ENCODE data around the gene DLG2.

The DLG2 gene

GRCh38 chr11:84255483-84255882 is 1371.7 kb downstream of the DLG2 start:
- Histone ChIP-seq H3K27me3 (ENCODE audit: insufficient read depth, low read length) (no peaks in the 10 kb centered on the region), H3K4me1 (ENCODE audit: insufficient read depth, low read length, severe bottlenecking) (no peaks in the 10 kb centered on the region), H3K9me3 (ENCODE audit: low read length) (no peaks in the 10 kb centered on the region), H3K9me2 (ENCODE audit: low read depth, low read length) (no peaks in the 10 kb centered on the region), H3K36me3 (ENCODE audit: insufficient read depth, low read length) (no peaks in the 10 kb centered on the region), H3K4me2 (ENCODE audit: low read length) (no peak overlapping the region), H3K79me2 (ENCODE audit: insufficient read depth, low read length) (no peaks in the 10 kb centered on the region), H2AFZ (ENCODE audit: low read length) (no peak overlapping the region), H3K4me3 (ENCODE audit: low read depth, low read length, poor library complexity, severe bottlenecking) (no peak overlapping the region), H3F3A (ENCODE audit: insufficient read depth, low read length) (no peaks in the 10 kb centered on the region), H4K20me1 (ENCODE audit: insufficient read depth, low read length) (no peaks in the 10 kb centered on the region), H3K27ac (ENCODE audit: low read depth, low read length, poor library complexity, severe bottlenecking) (no peak overlapping the region), H3K9ac (ENCODE audit: low read length) (no peak overlapping the region)
- no peak for TF ChIP-seq EZH2 (IDR thresholded peaks at IDR 0.05; ENCODE audit: borderline replicate concordance, low read length)

- Histone ChIP-seq H3K79me2 (ENCODE audit: insufficient read depth, low read length) (no peaks in the 10 kb centered on the region), H3K36me3 (ENCODE audit: insufficient read depth, low read length) (no peaks in the 10 kb centered on the region), H3K4me2 (ENCODE audit: low read length) (no peak overlapping the region), H3K9me2 (ENCODE audit: low read depth, low read length) (no peaks in the 10 kb centered on the region), H3K9ac (ENCODE audit: low read length) (no peak overlapping the region), H4K20me1 (ENCODE audit: insufficient read depth, low read length) (no peaks in the 10 kb centered on the region), H3K4me1 (ENCODE audit: insufficient read depth, low read length, severe bottlenecking) (no peaks in the 10 kb centered on the region), H3K4me3 (ENCODE audit: low read depth, low read length, poor library complexity, severe bottlenecking) (no peak overlapping the region), H2AFZ (ENCODE audit: low read length) (no peak overlapping the region), H3F3A (ENCODE audit: insufficient read depth, low read length) (no peaks in the 10 kb centered on the region), H3K27me3 (ENCODE audit: insufficient read depth, low read length) (no peaks in the 10 kb centered on the region), H3K27ac (ENCODE audit: low read depth, low read length, poor library complexity, severe bottlenecking) (no peak overlapping the region), H3K9me3 (ENCODE audit: low read length) (no peaks in the 10 kb centered on the region)
- TF ChIP-seq CTCF (IDR thresholded peaks at IDR 0.05; ENCODE audit: low read length) (no peak), EZH2 (IDR thresholded peaks at IDR 0.05; ENCODE audit: borderline replicate concordance, low read length) (no peak)
These were observed 1376.1 kb downstream of the DLG2 start for GRCh38 chr11:84250834-84251613.

- Histone ChIP-seq H3K79me2 (ENCODE audit: insufficient read depth, low read length) (no peaks in the 10 kb centered on the region), H3K36me3 (ENCODE audit: insufficient read depth, low read length) (no peaks in the 10 kb centered on the region), H3K4me2 (ENCODE audit: low read length) (no peak overlapping the region)
These were observed 1377.6 kb downstream of the DLG2 start for GRCh38 chr11:84249344-84250135.

More at GRCh38 chr11:84249344-84250135, 1377.6 kb downstream of the DLG2 start:
- Histone ChIP-seq H2AFZ (ENCODE audit: low read length) (no peak overlapping the region), H3K4me3 (ENCODE audit: low read depth, low read length, poor library complexity, severe bottlenecking) (no peak overlapping the region), H3K27me3 (ENCODE audit: insufficient read depth, low read length) (no peaks in the 10 kb centered on the region), H3K27ac (ENCODE audit: low read depth, low read length, poor library complexity, severe bottlenecking) (no peak overlapping the region), H3F3A (ENCODE audit: insufficient read depth, low read length) (no peaks in the 10 kb centered on the region), H3K4me1 (ENCODE audit: insufficient read depth, low read length, severe bottlenecking) (no peaks in the 10 kb centered on the region), H3K9me2 (ENCODE audit: low read depth, low read length) (no peaks in the 10 kb centered on the region), H3K9me3 (ENCODE audit: low read length) (no peaks in the 10 kb centered on the region), H4K20me1 (ENCODE audit: insufficient read depth, low read length) (no peaks in the 10 kb centered on the region), H3K9ac (ENCODE audit: low read length) (no peak overlapping the region)
- no peak for TF ChIP-seq EZH2 (IDR thresholded peaks at IDR 0.05; ENCODE audit: borderline replicate concordance, low read length)
- TF ChIP-seq CTCF (IDR thresholded peaks at IDR 0.05; ENCODE audit: low read length), result no peak

Data from OCI-LY1 (cell line).